HL-60 (cell line): ENCODE data around the gene SYNJ2.

Experiments
- DNase-seq, 2 experiments: peaks; one replicate each; pipeline ENCODE4 v3.0.0-alpha.2; 2010 to 2020; ENCODE audit warnings: low read depth in 1 of 2, low spot score in 1 of 2
- H3K27ac ChIP-seq: fragments of 250-450 bp; sonication (Bioruptor Pico); replicated peaks from 2 replicates; pipeline ENCODE4 v1.5.1; 2020; ENCODE audit warnings: mild to moderate bottlenecking, moderate library complexity
- H3K27me3 ChIP-seq: fragments of 250-450 bp; sonication (Bioruptor Pico); 2 replicates; pipeline ENCODE4 v1.5.1; 2021; ENCODE audit warnings: mild to moderate bottlenecking, moderate library complexity; ENCODE audit not compliant: insufficient read depth, poor library complexity, severe bottlenecking
- H3K4me3 ChIP-seq: replicated peaks from 2 replicates; pipeline ENCODE4 v1.5.1; 2011; ENCODE audit warnings: mild to moderate bottlenecking, control low read depth, low read length; ENCODE audit not compliant: insufficient read depth
- GABPA ChIP-seq: IDR thresholded peaks from 2 replicates; pipeline ENCODE4 v1.6.1; 2012; ENCODE audit warnings: low read depth
- POLR2AphosphoS5 ChIP-seq: IDR thresholded peaks from 2 replicates; pipeline ENCODE4 v1.6.1; 2012; ENCODE audit warnings: low read depth
- SPI1 ChIP-seq: IDR thresholded peaks from 2 replicates; pipeline ENCODE4 v1.6.1; 2012; ENCODE audit warnings: low read depth, mild to moderate bottlenecking, borderline replicate concordance
- TF ChIP-seq, protein P1 (sequence below): IDR thresholded peaks from one replicate; pipeline ENCODE4 v1.5.1; 2011; ENCODE audit warnings: low read length, control low read depth, inconsistent platforms; ENCODE audit not compliant: insufficient read depth
- TF ChIP-seq, protein P2 (sequence below): IDR thresholded peaks from 2 replicates; pipeline ENCODE4 v1.6.1; 2012; ENCODE audit warnings: low read depth; ENCODE audit not compliant: insufficient replicate concordance

The SYNJ2 gene

DNA sequence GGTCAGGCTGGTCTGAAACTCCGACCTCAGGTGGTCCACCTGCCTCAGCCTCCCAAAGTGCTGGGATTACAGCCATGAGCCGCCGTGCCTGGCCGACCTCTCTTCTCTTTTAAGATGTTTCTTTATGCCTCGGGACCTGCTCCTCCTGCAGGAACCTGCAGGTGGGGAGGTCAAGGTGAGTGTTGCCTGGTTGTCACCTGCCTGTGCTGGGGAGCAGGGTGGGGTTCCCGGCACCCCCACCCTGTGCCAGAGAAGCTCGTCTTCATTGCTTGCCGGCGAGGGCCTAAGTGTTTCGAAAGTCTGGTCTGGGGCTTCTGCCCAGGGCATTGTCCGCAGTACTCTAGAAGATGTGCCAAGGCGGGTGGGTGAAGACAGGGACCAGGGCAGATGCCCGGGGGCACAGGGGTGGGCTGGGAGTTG lies 36.0 kb downstream of the SYNJ2 start:
- TF ChIP-seq POLR2AphosphoS5 (no peak), SPI1 (no peak), GABPA (no peak)
- TF ChIP-seq, protein P1, sequence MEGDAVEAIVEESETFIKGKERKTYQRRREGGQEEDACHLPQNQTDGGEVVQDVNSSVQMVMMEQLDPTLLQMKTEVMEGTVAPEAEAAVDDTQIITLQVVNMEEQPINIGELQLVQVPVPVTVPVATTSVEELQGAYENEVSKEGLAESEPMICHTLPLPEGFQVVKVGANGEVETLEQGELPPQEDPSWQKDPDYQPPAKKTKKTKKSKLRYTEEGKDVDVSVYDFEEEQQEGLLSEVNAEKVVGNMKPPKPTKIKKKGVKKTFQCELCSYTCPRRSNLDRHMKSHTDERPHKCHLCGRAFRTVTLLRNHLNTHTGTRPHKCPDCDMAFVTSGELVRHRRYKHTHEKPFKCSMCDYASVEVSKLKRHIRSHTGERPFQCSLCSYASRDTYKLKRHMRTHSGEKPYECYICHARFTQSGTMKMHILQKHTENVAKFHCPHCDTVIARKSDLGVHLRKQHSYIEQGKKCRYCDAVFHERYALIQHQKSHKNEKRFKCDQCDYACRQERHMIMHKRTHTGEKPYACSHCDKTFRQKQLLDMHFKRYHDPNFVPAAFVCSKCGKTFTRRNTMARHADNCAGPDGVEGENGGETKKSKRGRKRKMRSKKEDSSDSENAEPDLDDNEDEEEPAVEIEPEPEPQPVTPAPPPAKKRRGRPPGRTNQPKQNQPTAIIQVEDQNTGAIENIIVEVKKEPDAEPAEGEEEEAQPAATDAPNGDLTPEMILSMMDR = no peak
- Histone ChIP-seq H3K27ac (no peak overlapping the region), H3K27me3 (no peaks in the 10 kb centered on the region), H3K4me3 (no peak overlapping the region)
- no peak for DNase-seq

DNA sequence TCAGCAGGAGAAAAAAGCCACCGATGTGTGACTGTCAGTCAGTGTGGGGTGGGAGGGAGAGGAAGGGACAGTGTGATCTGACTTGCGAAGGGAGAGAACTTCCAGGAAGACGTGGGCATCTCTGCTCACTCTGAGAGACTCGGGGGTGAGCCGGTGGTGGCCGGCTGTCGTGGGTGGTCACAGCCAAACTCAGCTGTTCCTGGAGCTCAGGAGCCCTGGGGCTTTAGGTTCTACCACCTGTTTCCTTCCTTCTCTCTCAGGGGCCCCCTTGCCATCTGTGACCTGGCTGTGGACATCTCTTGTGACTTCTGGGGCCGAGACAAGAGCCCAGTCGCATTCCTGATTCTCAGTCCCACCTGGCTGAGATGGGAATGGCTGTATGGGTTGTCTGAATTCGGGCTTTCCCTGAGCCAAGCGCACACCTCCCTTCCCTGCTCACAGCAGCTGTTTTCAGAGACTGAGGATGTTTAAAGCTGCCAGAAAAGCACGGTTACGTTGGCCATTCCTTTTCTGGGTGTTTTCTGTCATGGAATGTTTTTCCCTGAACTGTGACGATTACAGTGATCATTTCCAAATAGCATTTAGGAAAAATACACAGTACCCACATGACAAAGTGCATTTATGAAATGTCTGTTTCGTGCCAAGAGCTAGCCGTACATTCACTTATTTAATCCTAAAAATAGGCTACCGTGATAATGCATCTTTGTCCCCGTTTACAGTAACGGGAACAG lies 36.5 kb downstream of the SYNJ2 start:
- no peak overlapping the region for H3K4me3 ChIP-seq
- TF ChIP-seq POLR2AphosphoS5 = no peak
- TF ChIP-seq SPI1 = no peak
- TF ChIP-seq, protein P2, sequence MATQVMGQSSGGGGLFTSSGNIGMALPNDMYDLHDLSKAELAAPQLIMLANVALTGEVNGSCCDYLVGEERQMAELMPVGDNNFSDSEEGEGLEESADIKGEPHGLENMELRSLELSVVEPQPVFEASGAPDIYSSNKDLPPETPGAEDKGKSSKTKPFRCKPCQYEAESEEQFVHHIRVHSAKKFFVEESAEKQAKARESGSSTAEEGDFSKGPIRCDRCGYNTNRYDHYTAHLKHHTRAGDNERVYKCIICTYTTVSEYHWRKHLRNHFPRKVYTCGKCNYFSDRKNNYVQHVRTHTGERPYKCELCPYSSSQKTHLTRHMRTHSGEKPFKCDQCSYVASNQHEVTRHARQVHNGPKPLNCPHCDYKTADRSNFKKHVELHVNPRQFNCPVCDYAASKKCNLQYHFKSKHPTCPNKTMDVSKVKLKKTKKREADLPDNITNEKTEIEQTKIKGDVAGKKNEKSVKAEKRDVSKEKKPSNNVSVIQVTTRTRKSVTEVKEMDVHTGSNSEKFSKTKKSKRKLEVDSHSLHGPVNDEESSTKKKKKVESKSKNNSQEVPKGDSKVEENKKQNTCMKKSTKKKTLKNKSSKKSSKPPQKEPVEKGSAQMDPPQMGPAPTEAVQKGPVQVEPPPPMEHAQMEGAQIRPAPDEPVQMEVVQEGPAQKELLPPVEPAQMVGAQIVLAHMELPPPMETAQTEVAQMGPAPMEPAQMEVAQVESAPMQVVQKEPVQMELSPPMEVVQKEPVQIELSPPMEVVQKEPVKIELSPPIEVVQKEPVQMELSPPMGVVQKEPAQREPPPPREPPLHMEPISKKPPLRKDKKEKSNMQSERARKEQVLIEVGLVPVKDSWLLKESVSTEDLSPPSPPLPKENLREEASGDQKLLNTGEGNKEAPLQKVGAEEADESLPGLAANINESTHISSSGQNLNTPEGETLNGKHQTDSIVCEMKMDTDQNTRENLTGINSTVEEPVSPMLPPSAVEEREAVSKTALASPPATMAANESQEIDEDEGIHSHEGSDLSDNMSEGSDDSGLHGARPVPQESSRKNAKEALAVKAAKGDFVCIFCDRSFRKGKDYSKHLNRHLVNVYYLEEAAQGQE = no peak
- TF ChIP-seq, protein P1 = no peak
- H3K27me3 ChIP-seq = no peaks in the 10 kb centered on the region
- no peak for DNase-seq
- no peak overlapping the region for H3K27ac ChIP-seq

DNA sequence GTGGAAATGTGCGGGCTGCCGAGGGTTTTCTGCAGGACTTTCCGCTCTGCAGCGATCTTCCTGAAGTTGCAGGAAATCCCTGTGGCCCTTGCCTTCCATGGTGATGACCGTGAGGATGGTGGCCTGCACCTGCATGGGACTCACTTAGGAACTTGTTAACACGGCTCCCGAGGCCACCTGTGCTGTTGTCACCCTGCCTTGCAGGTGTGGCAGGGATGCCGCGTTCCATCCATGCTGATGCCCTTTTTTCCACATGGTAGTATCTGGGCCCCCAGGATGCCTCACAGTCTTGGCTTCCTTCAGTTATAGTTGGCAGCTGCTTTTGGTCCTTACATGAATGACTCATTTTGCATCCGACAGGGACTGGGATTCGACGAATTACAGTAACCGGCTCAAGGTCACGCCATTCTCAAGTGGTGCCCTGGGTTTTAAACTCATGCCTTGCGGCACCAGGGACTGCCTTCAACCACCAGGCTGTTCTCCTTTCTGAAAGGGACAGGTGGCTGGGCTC lies 37.2 kb downstream of the SYNJ2 start:
- DNase-seq = no peak
- no peak overlapping the region for H3K27ac ChIP-seq

More for the DNA sequence above, 37.2 kb downstream of the SYNJ2 start:
- no peak for TF ChIP-seq SPI1
- no peak for TF ChIP-seq GABPA
- TF ChIP-seq, protein P1 = no peak
- TF ChIP-seq, protein P2 = no peak
- no peak for TF ChIP-seq POLR2AphosphoS5
- Histone ChIP-seq H3K27me3 (no peaks in the 10 kb centered on the region), H3K4me3 (no peak overlapping the region)
